PC-3 (cell line): ENCODE results near the gene VPS33A. TPM values are rescaled to one million over a fixed set of nuclear protein-coding genes. Genes with fewer than 3 reads are reported as not detected.

Experiments
- ATAC-seq: fragments of 200-7000 bp; cut with Tn5 transposase; 2 replicates; pipeline ENCODE4 v1.9.1; 2020; ENCODE audit warnings: mild to moderate bottlenecking, moderate library complexity
- BruUV-seq: library from RNA; stranded (reverse); fragments of 400-500 nt; replicated peaks from 2 replicates; lab custom pipeline; 2021; lab: Mats Ljungman, UMichigan
- CTCF ChIA-PET: fragments of 300-600 bp; sonication (Branson Sonifier 250); formaldehyde crosslinking; loops from one replicate; lab custom pipeline; 2022; ENCODE audit warnings: antibody characterized with exemption; lab: Charles Lee
- POLR2A ChIA-PET: fragments of 300-600 bp; sonication (Branson Sonifier 250); formaldehyde crosslinking; loops from one replicate; lab custom pipeline; 2022; ENCODE audit warnings: antibody characterized with exemption; ENCODE audit not compliant: unreplicated experiment; lab: Charles Lee
- DNase-seq: peaks from one replicate; pipeline ENCODE4 v3.0.0-alpha.2; 2015
- H2AFZ ChIP-seq: fragments of 300-600 bp; sonication (generic); 2 replicates; pipeline ENCODE4 v1.6.0; 2016; ENCODE audit warnings: antibody characterized with exemption, low read length
- H3F3A ChIP-seq: fragments of 300-600 bp; sonication (generic); one replicate; pipeline ENCODE4 v1.6.0; 2017; ENCODE audit warnings: antibody characterized with exemption, low read length, control low read depth, mild to moderate bottlenecking; ENCODE audit not compliant: unreplicated experiment
- H3K27ac ChIP-seq: fragments of 300-600 bp; sonication (generic); 2 replicates; pipeline ENCODE4 v1.5.1; 2016; ENCODE audit warnings: mild to moderate bottlenecking, low read length
- H3K27me3 ChIP-seq: fragments of 300-600 bp; sonication (generic); 2 replicates; pipeline ENCODE4 v1.6.1; 2016; ENCODE audit warnings: low read length, mixed read lengths
- H3K36me3 ChIP-seq: fragments of 300-600 bp; sonication (generic); 2 replicates; pipeline ENCODE4 v1.6.1; 2016; ENCODE audit warnings: low read depth, mixed run types, low read length, mixed read lengths
- H3K4me1 ChIP-seq: fragments of 300-600 bp; sonication (generic); 2 replicates; pipeline ENCODE4 v1.5.1; 2016; ENCODE audit warnings: low read length; ENCODE audit not compliant: insufficient read depth
- H3K4me2 ChIP-seq: fragments of 300-600 bp; sonication (generic); 2 replicates; pipeline ENCODE4 v1.6.0; 2016; ENCODE audit warnings: low read length
- H3K4me3 ChIP-seq: fragments of 300-600 bp; sonication (generic); 2 replicates; pipeline ENCODE4 v1.5.1; 2016; ENCODE audit warnings: mild to moderate bottlenecking, low read length, mixed read lengths
- H3K79me2 ChIP-seq: fragments of 300-600 bp; sonication (generic); 2 replicates; pipeline ENCODE4 v1.6.1; 2017; ENCODE audit warnings: low read length, mixed read lengths
- H3K9ac ChIP-seq: fragments of 300-600 bp; sonication (generic); 2 replicates; pipeline ENCODE4 v1.6.0; 2016; ENCODE audit warnings: mild to moderate bottlenecking, low read length
- H3K9me2 ChIP-seq: fragments of 300-600 bp; sonication (generic); replicated peaks from 2 replicates; pipeline ENCODE4 v1.6.1; 2016; ENCODE audit warnings: mixed run types, low read length, mixed read lengths
- H3K9me3 ChIP-seq: fragments of 300-600 bp; sonication (generic); 2 replicates; pipeline ENCODE4 v1.6.1; 2016; ENCODE audit warnings: low read length, mixed read lengths
- H4K20me1 ChIP-seq: fragments of 300-600 bp; sonication (generic); 2 replicates; pipeline ENCODE4 v1.6.1; 2016; ENCODE audit warnings: low read length, mixed read lengths
- EZH2 ChIP-seq: fragments of 300-600 bp; sonication (generic); IDR thresholded peaks from one replicate; pipeline ENCODE4 v1.6.1; 2017; ENCODE audit warnings: antibody characterized with exemption, mild to moderate bottlenecking, low read length; ENCODE audit not compliant: unreplicated experiment
- EZH2phosphoT487 ChIP-seq: fragments of 300-600 bp; sonication (generic); IDR thresholded peaks from 2 replicates; pipeline ENCODE4 v1.6.1; 2018; ENCODE audit warnings: mild to moderate bottlenecking, antibody characterized with exemption, low read length, borderline replicate concordance
- intact Hi-C: fragments of 100-400 bp; cut with micrococcal nuclease; formaldehyde crosslinking; loops from 2 replicates; pipeline ENCODE4 v1.9.0; 2023
- total RNA-seq: library from RNA; depleted of rRNA; stranded (reverse); fragments of >200 nt; gene quantifications from 2 replicates; pipeline ENCODE4 v1.2.3, GENCODE V29; 2014
- TF ChIP-seq, protein P1 (sequence below): fragments of 300-600 bp; sonication (generic); conservative IDR thresholded peaks from 2 replicates; pipeline ENCODE4 v1.5.1; 2017; ENCODE audit warnings: antibody characterized with exemption, low read depth, mild to moderate bottlenecking, low read length

The VPS33A gene
- total RNA-seq, 1 experiment from 2014 or later, result 40.8 TPM

DNA sequence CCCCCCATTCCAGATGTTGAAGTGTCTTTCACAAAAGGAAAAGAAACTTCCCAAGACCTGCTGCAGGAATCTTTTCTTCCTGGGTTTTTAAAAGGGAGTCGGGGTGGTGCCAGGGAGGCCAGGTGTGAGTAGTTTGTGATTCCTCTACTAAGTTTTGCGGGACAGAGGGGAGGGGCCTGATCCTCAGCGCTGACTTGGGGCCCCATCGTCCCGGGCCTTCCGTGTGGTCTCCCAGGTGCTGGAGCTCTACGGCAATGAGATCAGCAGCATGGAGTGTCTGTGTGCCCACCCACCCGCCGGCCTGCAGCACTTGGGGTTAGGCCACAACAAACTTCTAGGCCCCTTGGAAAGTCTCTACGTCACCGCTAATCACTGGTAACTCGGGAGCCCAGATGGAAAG lies 78.8 kb downstream of the VPS33A start:
- Histone ChIP-seq H3K36me3 (no peaks in the 10 kb centered on the region), H3F3A (no peaks in the 10 kb centered on the region), H3K4me3 (no peak overlapping the region), H3K9me2 (no peaks in the 10 kb centered on the region), H3K4me2 (no peak overlapping the region), H3K79me2 (no peaks in the 10 kb centered on the region), H3K4me1 (no peaks in the 10 kb centered on the region), H3K9ac (no peak overlapping the region), H3K9me3 (no peaks in the 10 kb centered on the region), H2AFZ (no peak overlapping the region), H3K27me3 (no peaks in the 10 kb centered on the region), H4K20me1 (no peaks in the 10 kb centered on the region), H3K27ac (no peak overlapping the region)
- POLR2A ChIA-PET, result no interaction called here
- CTCF ChIA-PET, result no interaction called here
- ATAC-seq (no peak), DNase-seq (no peak)
- BruUV-seq, result no TSS peak
- TF ChIP-seq EZH2 (no peak), EZH2phosphoT487 (no peak)
- TF ChIP-seq, protein P1, sequence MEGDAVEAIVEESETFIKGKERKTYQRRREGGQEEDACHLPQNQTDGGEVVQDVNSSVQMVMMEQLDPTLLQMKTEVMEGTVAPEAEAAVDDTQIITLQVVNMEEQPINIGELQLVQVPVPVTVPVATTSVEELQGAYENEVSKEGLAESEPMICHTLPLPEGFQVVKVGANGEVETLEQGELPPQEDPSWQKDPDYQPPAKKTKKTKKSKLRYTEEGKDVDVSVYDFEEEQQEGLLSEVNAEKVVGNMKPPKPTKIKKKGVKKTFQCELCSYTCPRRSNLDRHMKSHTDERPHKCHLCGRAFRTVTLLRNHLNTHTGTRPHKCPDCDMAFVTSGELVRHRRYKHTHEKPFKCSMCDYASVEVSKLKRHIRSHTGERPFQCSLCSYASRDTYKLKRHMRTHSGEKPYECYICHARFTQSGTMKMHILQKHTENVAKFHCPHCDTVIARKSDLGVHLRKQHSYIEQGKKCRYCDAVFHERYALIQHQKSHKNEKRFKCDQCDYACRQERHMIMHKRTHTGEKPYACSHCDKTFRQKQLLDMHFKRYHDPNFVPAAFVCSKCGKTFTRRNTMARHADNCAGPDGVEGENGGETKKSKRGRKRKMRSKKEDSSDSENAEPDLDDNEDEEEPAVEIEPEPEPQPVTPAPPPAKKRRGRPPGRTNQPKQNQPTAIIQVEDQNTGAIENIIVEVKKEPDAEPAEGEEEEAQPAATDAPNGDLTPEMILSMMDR, result no peak
- intact Hi-C loops, result no loop called here

DNA sequence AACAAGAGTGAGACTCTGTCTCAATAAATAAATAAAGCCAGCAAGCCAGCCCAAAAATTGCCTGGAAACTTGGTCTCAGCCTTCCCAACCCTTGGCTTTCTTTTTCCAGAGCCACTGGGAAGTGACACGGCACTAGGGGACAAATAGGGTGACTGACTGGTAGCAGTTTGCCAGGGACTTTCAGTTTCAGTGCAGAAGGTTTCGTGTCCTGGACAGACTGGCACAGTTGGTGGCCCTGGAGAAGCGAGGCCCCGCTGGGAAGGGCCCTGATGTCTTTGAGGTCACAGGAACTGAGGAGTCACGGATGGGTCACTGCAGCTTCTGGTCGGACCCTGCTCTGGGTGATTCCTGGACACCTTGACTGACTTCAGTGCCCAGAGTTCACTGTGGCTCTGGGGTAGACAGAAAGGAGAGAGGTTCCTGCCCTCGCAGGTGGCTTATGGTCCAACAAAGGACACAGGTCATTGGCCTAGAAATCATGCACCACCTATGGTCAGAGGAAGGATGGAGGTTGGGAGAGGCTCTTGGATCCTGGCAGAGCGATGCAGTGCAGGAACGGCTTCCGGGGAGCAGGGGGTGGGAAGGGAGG lies 80.7 kb downstream of the VPS33A start:
- Histone ChIP-seq H2AFZ (no peak overlapping the region), H3K9me2 (no peaks in the 10 kb centered on the region), H3K4me1 (no peaks in the 10 kb centered on the region), H3K79me2 (no peaks in the 10 kb centered on the region), H3K4me3 (no peak overlapping the region), H3K36me3 (no peaks in the 10 kb centered on the region), H4K20me1 (no peaks in the 10 kb centered on the region), H3K27ac (no peak overlapping the region), H3K27me3 (no peaks in the 10 kb centered on the region), H3K9me3 (no peaks in the 10 kb centered on the region), H3K4me2 (no peak overlapping the region), H3K9ac (no peak overlapping the region), H3F3A (no peaks in the 10 kb centered on the region)
- ChIA-PET POLR2A (no interaction called here), CTCF (no interaction called here)
- BruUV-seq, result no TSS peak
- intact Hi-C loops, result no loop called here
- DNase-seq (no peak), ATAC-seq (no peak)
- TF ChIP-seq EZH2, result no peak
- TF ChIP-seq EZH2phosphoT487, result no peak
- TF ChIP-seq, protein P1, result no peak

DNA sequence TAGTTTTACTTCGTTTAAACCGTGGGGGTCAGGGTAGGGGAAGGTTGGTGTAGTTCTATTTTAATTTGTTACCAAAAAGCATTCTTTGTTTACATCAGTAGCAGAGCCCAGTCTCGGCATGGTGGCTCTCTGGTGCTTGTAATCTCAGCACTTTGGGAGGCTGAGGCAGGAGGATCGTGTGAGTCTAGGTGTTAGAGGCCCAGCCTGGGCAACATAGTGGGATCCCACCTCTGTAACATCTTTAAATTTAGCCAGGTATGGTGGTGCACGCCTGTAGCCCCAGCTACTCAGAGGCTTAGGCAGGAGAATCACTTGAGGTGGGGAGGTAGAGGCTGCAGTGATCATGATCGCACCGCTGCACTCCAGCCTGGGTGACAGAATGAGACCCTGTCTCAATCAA lies 81.2 kb downstream of the VPS33A start:
- no peak overlapping the region for H3K27ac ChIP-seq
- intact Hi-C loops, result no loop called here
- no peak for ATAC-seq
- no peaks in the 10 kb centered on the region for H3K27me3 ChIP-seq
- H3K9me3 ChIP-seq, result no peaks in the 10 kb centered on the region
- TF ChIP-seq, protein P1, result no peak
- no peak for TF ChIP-seq EZH2phosphoT487
- no peak for TF ChIP-seq EZH2
- no peaks in the 10 kb centered on the region for H3F3A ChIP-seq
- no peaks in the 10 kb centered on the region for H3K4me1 ChIP-seq
- H3K79me2 ChIP-seq, result no peaks in the 10 kb centered on the region
- no peak overlapping the region for H3K4me3 ChIP-seq
- BruUV-seq, result no TSS peak
- no peak for DNase-seq
- no peaks in the 10 kb centered on the region for H4K20me1 ChIP-seq
- ChIA-PET CTCF (no interaction called here), POLR2A (no interaction called here)
- no peak overlapping the region for H3K9ac ChIP-seq
- no peaks in the 10 kb centered on the region for H3K9me2 ChIP-seq
- H3K4me2 ChIP-seq, result no peak overlapping the region
- no peaks in the 10 kb centered on the region for H3K36me3 ChIP-seq
- no peak overlapping the region for H2AFZ ChIP-seq
